Mesenchymal stem cell (in vitro differentiated cells and primary cell): Measurements from ENCODE around the gene NFATC3.

Source experiments
- DNase-seq: peaks from one replicate; pipeline ENCODE4 v3.0.0-alpha.2; 2013
- H2AFZ ChIP-seq: one replicate; pipeline ENCODE4 v1.6.1; 2013; ENCODE audit warnings: low read depth, mild to moderate bottlenecking, control low read depth, inconsistent platforms, low read length, moderate library complexity
- H2AK5ac ChIP-seq: 2 replicates; pipeline ENCODE4 v1.6.1; 2013; ENCODE audit warnings: low read length, moderate library complexity, mild to moderate bottlenecking, inconsistent platforms; ENCODE audit not compliant: severe bottlenecking
- H2BK120ac ChIP-seq: one replicate; pipeline ENCODE4 v1.6.1; 2013; ENCODE audit warnings: low read depth, mild to moderate bottlenecking, inconsistent platforms, low read length, moderate library complexity
- H2BK12ac ChIP-seq, 2 experiments: one replicate each; pipeline ENCODE4 v1.6.1; 2013; ENCODE audit warnings: inconsistent platforms in 2 of 2, low read length in 2 of 2, mild to moderate bottlenecking in 2 of 2, moderate library complexity in 2 of 2, control low read depth in 1 of 2
- H2BK15ac ChIP-seq: one replicate; pipeline ENCODE4 v1.6.1; 2013; ENCODE audit warnings: mild to moderate bottlenecking, low read depth, inconsistent platforms; ENCODE audit not compliant: poor library complexity, severe bottlenecking
- H2BK5ac ChIP-seq: 2 replicates; pipeline ENCODE4 v1.6.1; 2013; ENCODE audit warnings: low read depth, mild to moderate bottlenecking, low read length, control low read depth, inconsistent platforms; ENCODE audit not compliant: poor library complexity, severe bottlenecking
- H3K14ac ChIP-seq, 2 experiments: one replicate each; pipeline ENCODE4 v1.6.1; 2013; ENCODE audit warnings: inconsistent platforms in 2 of 2, low read length in 2 of 2, control low read depth in 1 of 2, mild to moderate bottlenecking in 1 of 2, moderate library complexity in 1 of 2
- H3K18ac ChIP-seq, 2 experiments: one replicate each; pipeline ENCODE4 v1.6.1; 2013; ENCODE audit warnings: inconsistent platforms in 2 of 2, low read length in 2 of 2, control low read depth in 1 of 2, low read depth in 1 of 2, mild to moderate bottlenecking in 1 of 2
- H3K23ac ChIP-seq, 2 experiments: one replicate each; pipeline ENCODE4 v1.6.1; 2013; ENCODE audit warnings: inconsistent platforms in 2 of 2, low read length in 2 of 2, mild to moderate bottlenecking in 2 of 2, moderate library complexity in 2 of 2, control low read depth in 1 of 2
- H3K27ac ChIP-seq: 2 replicates; pipeline ENCODE4 v1.5.1; 2013; ENCODE audit warnings: mild to moderate bottlenecking, moderate library complexity, low read length, control low read depth, inconsistent platforms; ENCODE audit not compliant: poor library complexity, severe bottlenecking
- H3K27me3 ChIP-seq, 2 experiments: 2 replicates each; pipeline versions ENCODE4 v1.6.1 to v1.7.0; 2013; ENCODE audit warnings: low read length in 2 of 2, mild to moderate bottlenecking in 2 of 2, moderate library complexity in 2 of 2, control low read depth in 1 of 2, inconsistent platforms in 1 of 2; ENCODE audit not compliant: control insufficient read depth in 1 of 2, insufficient read depth in 1 of 2
- H3K36me3 ChIP-seq, 2 experiments: 2 replicates each; pipeline versions ENCODE4 v1.6.1 to v1.7.0; 2013; ENCODE audit warnings: low read length in 2 of 2, control low read depth in 1 of 2, inconsistent platforms in 1 of 2, low read depth in 1 of 2, mild to moderate bottlenecking in 1 of 2; ENCODE audit not compliant: insufficient read depth in 2 of 2, control insufficient read depth in 1 of 2
- H3K4ac ChIP-seq, 2 experiments: one replicate each; pipeline ENCODE4 v1.6.1; 2013; ENCODE audit warnings: inconsistent platforms in 2 of 2, low read length in 2 of 2, mild to moderate bottlenecking in 2 of 2, moderate library complexity in 2 of 2, control low read depth in 1 of 2, low read depth in 1 of 2
- H3K4me1 ChIP-seq: 2 replicates; pipeline ENCODE4 v1.6.1; 2013; ENCODE audit warnings: low read depth, low read length, control low read depth; ENCODE audit not compliant: control insufficient read depth, insufficient read depth
- H3K4me2 ChIP-seq: 2 replicates; pipeline ENCODE4 v1.6.1; 2013; ENCODE audit warnings: low read length, mild to moderate bottlenecking, inconsistent platforms; ENCODE audit not compliant: poor library complexity, severe bottlenecking
- H3K4me3 ChIP-seq, 2 experiments: 2 replicates each; pipeline versions ENCODE4 v1.5.1 to v1.7.0; 2013; ENCODE audit warnings: low read length in 2 of 2, mild to moderate bottlenecking in 2 of 2, control low read depth in 1 of 2, low read depth in 1 of 2; ENCODE audit not compliant: insufficient read depth in 1 of 2
- H3K79me1 ChIP-seq: replicated peaks from 2 replicates; pipeline ENCODE4 v1.6.1; 2013; ENCODE audit warnings: mild to moderate bottlenecking, control low read depth, low read length, inconsistent platforms; ENCODE audit not compliant: poor library complexity, severe bottlenecking
- H3K9ac ChIP-seq: 2 replicates; pipeline ENCODE4 v1.7.0; 2013; ENCODE audit warnings: mild to moderate bottlenecking, low read length, moderate library complexity
- H3K9me3 ChIP-seq: 2 replicates; pipeline ENCODE4 v1.7.0; 2013; ENCODE audit warnings: mild to moderate bottlenecking, low read length; ENCODE audit not compliant: control insufficient read depth
- H4K8ac ChIP-seq: one replicate; pipeline ENCODE4 v1.6.1; 2013; ENCODE audit warnings: inconsistent platforms, mild to moderate bottlenecking, low read length, moderate library complexity
- H4K91ac ChIP-seq: one replicate; pipeline ENCODE4 v1.6.1; 2013; ENCODE audit warnings: mild to moderate bottlenecking, low read length, inconsistent platforms
- WGBS: methylation state at CpG from one replicate; pipeline ENCODE4 v1.1.7; 2013; ENCODE audit warnings: mixed read lengths; 5-methylcytosine and 5-hydroxymethylcytosine counted together

The NFATC3 gene

DNA sequence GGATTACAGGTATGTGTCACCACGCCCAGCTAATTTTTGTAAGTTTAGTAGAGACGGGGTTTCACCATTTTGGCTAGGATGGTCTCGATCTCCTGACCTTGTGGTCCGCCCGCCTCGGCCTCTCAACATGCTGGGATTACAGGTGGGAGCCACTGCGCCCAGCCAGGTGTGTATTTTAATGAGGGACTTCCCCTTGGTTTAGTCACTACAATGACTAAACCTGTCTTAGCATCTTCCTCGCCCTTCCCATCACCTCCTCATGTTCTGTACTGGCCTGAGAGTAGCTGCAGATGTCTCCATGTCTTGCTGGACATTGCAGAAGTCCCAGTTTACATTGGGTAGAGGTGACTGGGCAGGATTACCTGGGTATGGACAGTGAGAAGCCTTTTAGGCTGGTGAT lies 188.7 kb downstream of the NFATC3 start:
- Histone ChIP-seq H4K91ac (no peak overlapping the region), H3K23ac (no peak overlapping the region), H2BK5ac (no peak overlapping the region), H3K27me3 (no peaks in the 10 kb centered on the region), H3K27ac (no peak overlapping the region), H3K18ac (no peak overlapping the region), H2AK5ac (no peak overlapping the region), H3K36me3 (peaks cover 26 to 46% of the 10 kb centered on the region in 2 experiments), H3K4me3 (no peak overlapping the region), H3K9ac (no peak overlapping the region), H3K9me3 (no peaks in the 10 kb centered on the region), H3K79me1 (peaks cover 18% of the 10 kb centered on the region), H3K4me2 (no peak overlapping the region), H2AFZ (no peak overlapping the region), H3K4me1 (peaks cover 7% of the 10 kb centered on the region), H2BK120ac (no peak overlapping the region), H4K8ac (no peak overlapping the region), H3K14ac (no peak overlapping the region), H2BK15ac (no peak overlapping the region), H2BK12ac (no peak overlapping the region), H3K4ac (no peak overlapping the region)
- no peak for DNase-seq
- WGBS, result 97% methylated on average over 3 of the region's 8 CpGs

DNA sequence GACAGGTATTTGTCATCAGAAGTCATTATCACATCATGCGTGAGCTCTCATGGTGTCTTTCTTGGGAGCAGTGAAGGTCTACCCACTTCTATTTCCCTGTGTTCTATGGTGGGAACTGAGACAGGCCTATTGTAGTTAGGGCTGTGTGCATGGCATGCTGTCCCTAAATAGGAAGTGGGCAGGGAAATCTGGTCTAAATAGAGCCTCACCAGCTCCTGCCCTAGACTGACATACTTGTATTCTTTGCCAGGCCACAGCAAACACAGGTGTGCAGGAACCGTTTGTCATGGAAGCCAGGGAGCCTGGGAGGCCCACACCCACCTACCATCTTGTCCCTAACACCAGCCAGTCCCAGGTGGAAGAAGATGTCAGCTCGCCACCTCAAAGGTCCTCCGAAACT lies 189.3 kb downstream of the NFATC3 start:
- no peak overlapping the region for H4K8ac ChIP-seq
- H2BK12ac ChIP-seq, result no peak overlapping the region
- H3K4me2 ChIP-seq, result no peak overlapping the region
- H3K18ac ChIP-seq, result no peak overlapping the region
- no peak overlapping the region for H4K91ac ChIP-seq
- peaks cover 18% of the 10 kb centered on the region for H3K79me1 ChIP-seq
- no peak overlapping the region for H3K4ac ChIP-seq
- no peak overlapping the region for H2AFZ ChIP-seq
- no peaks in the 10 kb centered on the region for H3K9me3 ChIP-seq
- H2BK5ac ChIP-seq, result no peak overlapping the region
- H2AK5ac ChIP-seq, result no peak overlapping the region
- no peak overlapping the region for H3K9ac ChIP-seq
- H3K23ac ChIP-seq, result no peak overlapping the region
- no peak overlapping the region for H3K27ac ChIP-seq
- no peaks in the 10 kb centered on the region for H3K27me3 ChIP-seq
- 100% methylated on average over 4 of the region's 4 CpGs for WGBS
- H3K4me1 ChIP-seq, result peaks cover 6% of the 10 kb centered on the region
- peaks cover 26 to 49% of the 10 kb centered on the region in 2 experiments for H3K36me3 ChIP-seq
- no peak overlapping the region for H2BK15ac ChIP-seq
- no peak overlapping the region for H3K14ac ChIP-seq
- no peak for DNase-seq
- H3K4me3 ChIP-seq, result no peak overlapping the region
- H2BK120ac ChIP-seq, result no peak overlapping the region

DNA sequence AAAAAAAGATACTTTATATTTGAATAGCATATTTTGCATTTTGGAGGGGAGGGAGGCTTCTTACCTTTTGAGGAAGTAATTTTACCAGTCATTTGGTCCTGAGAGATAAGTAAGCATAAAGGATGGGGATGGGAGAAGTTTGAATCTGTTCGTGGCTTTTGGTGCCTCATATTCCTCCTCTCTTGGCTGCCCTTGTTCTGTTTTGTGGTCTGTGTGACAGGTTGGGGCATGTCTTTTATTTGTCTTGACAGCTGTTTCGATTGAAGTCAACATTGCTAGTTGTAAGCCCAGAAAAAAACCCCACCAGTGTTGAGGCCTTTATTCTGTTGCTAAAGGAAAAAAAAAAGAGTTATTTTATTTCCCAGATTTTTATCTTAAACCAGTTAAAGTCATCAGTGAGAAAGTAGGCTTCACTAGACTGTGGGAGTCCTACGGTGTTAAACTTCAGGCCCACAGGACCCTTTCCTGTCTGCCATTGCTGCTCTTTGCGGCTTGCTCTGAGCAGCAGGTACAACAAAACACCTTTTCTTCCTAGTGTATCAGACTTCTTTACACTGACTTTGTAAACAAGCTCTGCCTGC lies 190.5 kb downstream of the NFATC3 start:
- Histone ChIP-seq H2AK5ac (no peak overlapping the region), H3K14ac (no peak overlapping the region), H3K4ac (no peak overlapping the region), H2AFZ (no peak overlapping the region), H3K4me2 (no peak overlapping the region), H3K27me3 (no peaks in the 10 kb centered on the region), H2BK12ac (no peak overlapping the region), H2BK15ac (no peak overlapping the region), H3K27ac (no peak overlapping the region), H3K79me1 (peaks cover 25% of the 10 kb centered on the region), H4K91ac (no peak overlapping the region), H3K23ac (no peak overlapping the region), H3K4me1 (peaks cover 4% of the 10 kb centered on the region), H3K18ac (no peak overlapping the region), H3K9me3 (no peaks in the 10 kb centered on the region), H3K4me3 (no peak overlapping the region), H3K36me3 (peaks cover 28 to 49% of the 10 kb centered on the region in 2 experiments), H3K9ac (no peak overlapping the region), H4K8ac (no peak overlapping the region), H2BK5ac (no peak overlapping the region), H2BK120ac (no peak overlapping the region)
- WGBS, result 85% methylated on average over 3 of the region's 4 CpGs
- no peak for DNase-seq

- Histone ChIP-seq H4K91ac (no peak overlapping the region), H2BK15ac (no peak overlapping the region), H2AFZ (no peak overlapping the region), H2BK120ac (no peak overlapping the region), H3K27ac (no peak overlapping the region), H3K27me3 (no peaks in the 10 kb centered on the region), H3K23ac (no peak overlapping the region), H3K79me1 (peaks cover 28% of the 10 kb centered on the region), H2BK5ac (no peak overlapping the region), H3K4me1 (peaks cover 2% of the 10 kb centered on the region), H3K18ac (no peak overlapping the region), H3K4me3 (no peak overlapping the region), H3K36me3 (peaks cover 28 to 54% of the 10 kb centered on the region in 2 experiments), H3K14ac (no peak overlapping the region), H2AK5ac (no peak overlapping the region), H3K4ac (no peak overlapping the region), H2BK12ac (no peak overlapping the region), H4K8ac (no peak overlapping the region), H3K9me3 (no peaks in the 10 kb centered on the region), H3K9ac (no peak overlapping the region), H3K4me2 (no peak overlapping the region)
- 67% methylated on average over 3 of the region's 3 CpGs for WGBS
- no peak for DNase-seq
Measured at GRCh38 chr16:68276223-68276622, 191.1 kb downstream of the NFATC3 start.
